NCI-H446 treated with DMSO at 0.1 percent for 48 hours (cell line): ENCODE measurements around the gene CRELD1.
"Not testable (repeated sequence)": the region's sequence is repeated elsewhere in the genome, so short reads cannot be mapped to it uniquely, and the experiment has no call there.

Experiments used
- DNase-seq: peaks from one replicate; lab custom pipeline; 2025; lab: John Stamatoyannopoulos, UW

Gene CRELD1

GRCh38 chr3:9933561-9934234, at the start of gene CRELD1:
Gene CRELD1, plus strand, starts transcription at chr3:9933834. Its CDS starts 605 bp downstream, at chr3:9934439.
- peak; percentile 85 for DNase-seq

DNA sequence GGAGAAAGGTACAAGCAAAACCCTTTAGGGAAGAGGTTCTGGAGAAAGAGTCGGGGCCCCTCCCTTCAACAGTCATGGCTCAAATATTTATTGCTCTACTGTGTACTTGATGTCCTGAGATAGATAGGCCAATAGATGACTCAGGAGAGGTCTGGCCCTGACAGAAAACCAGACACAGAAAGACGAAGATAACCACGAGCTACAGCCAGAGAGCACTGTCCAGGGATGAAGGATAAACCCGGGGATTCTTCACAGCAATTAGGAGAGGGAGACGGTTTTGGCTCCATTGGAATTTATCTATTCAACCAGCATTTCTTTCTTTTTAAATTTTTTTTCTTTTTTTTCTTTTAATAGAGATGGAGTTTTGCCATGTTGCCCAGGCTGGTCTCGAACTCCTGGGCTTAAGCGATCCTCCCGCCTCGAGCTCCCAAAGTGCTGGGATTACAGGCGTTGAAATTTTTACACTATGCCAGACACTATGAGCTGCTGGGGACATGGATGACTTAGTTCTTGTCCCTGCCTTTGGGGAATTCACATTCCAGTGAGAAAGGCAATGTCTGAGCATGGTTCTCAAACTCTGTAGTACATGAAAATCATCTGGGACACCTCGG, 49.0 kb upstream of the CRELD1 start:
- DNase-seq, result no peak

- no peak for DNase-seq
These were observed 47.3 kb upstream of the CRELD1 start for GRCh38 chr3:9886328-9886727.

DNA sequence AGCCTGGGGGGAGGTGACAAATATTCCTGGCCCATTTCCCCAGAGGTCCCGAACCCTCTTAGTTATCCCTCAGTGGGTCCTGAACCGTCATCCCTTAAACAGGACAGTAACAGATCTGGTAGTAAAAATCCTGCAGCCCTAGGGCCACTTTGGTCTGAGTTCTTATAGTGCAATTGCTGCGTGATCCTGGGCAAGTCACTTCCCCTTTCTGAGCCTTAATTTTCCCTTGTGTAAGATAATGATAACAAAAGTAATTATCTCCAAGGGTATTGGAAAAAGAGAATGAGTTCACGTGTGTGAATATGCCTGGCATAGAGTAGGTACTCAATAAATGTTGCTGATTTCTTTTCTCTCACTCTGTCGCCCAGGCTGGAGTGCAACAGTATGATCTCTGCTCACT, 46.2 kb upstream of the CRELD1 start:
- DNase-seq, result no peak

DNA sequence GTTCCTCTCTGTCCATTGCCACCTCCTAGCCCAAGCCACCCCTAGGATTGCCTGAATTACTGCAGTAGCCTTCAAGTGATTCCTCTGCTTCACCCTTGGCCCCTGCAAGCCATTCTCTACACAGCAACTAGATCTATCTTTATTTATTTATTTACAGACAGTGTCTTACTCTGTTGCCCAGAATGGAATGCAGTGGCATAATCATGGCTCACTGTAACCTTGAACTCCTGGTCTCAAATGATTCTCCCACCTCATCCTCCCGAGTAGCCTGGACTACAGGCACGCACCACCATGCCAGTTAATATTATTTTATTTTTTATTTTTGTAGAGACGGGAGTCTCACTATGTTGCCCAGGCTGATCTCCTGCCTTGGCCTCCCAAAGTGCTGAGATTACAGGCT, 45.1 kb upstream of the CRELD1 start:
- no peak for DNase-seq

DNA sequence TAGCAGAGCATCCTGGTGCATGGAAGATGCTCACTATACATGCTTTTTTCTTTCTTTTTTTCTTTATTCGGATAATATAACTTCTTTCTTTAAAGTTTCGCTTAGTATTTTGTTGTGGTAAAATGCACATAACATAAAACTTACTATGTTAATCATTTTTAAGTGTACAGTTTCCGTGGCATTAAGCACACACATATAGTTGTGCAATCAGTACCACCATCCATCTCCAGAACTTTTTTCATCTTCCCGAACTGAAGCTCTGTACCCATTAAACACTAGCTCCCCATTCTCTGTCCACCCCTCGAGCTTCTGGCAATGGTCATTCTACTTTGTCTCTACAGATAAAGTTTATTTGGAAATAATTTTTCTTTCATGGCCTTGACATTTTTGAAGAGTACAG, 44.2 kb upstream of the CRELD1 start:
- no peak for DNase-seq

DNA sequence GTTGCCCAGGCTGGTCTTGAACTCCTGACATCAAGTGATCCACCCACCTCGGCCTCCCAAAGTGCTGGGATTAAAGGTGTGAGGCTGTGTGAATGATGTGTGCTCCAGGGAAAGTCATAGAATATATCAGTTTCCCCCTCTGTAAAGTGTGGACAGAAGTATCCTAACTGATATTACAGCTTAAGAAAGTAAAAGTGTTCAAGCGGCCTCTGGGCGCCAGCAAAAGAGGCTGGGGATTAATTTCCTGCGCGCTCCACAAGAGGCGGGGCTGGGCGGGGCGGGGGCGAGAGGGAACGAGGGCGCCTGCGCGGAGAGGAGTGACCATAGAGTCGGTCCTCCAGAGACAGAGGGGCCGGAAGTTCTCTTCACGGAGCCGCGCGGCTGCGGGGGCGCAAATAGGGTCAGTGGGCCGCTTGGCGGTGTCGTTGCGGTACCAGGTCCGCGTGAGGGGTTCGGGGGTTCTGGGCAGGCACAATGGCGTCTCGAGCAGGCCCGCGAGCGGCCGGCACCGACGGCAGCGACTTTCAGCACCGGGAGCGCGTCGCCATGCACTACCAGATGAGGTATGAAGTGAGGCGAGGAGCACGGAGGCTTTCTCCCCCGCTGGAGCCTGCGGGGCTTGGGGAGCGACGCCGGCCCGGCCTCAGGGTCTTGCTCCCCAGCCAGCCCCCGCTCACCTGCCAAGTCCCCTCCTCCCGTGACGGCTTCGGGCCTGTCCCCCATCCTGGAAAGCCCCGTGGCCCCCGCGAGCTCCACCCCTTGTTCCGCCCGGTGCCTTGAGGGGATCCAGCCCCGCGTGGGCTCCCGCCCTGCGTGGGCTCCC, 43.2 kb upstream of the CRELD1 start, which contains the start of gene JAGN1:
JAGN1 (plus strand) TSS at position 362 of the 823 bp plus-strand sequence; CDS start at position 475, 113 bp downstream.
- DNase-seq, result peak; percentile 58

DNA sequence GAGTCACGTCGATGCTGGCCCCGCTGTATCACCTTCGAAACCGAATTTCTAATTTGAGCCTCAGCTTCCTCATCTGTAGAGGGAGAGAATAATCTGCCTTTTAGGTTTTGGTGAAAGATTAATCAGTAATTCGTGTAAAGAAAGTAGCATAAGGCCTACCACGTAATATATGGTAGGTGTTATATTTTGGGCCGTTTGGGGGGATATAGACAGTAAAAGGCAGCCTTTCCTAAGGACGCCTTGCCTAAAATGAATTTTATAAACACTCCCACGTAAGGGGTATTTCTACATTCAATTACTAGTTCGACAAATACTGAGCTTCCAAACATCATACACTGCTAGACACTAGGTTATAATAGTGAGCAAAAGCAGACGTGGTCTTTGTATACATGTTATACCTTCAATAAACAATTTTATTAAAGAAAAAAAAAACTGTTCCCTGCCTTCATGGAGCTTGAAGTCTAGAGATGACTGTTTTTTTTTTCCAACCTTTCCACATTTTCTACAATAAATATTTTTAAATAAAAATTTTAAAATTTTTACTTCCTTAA, 42.5 kb upstream of the CRELD1 start:
- DNase-seq, result no peak

DNA sequence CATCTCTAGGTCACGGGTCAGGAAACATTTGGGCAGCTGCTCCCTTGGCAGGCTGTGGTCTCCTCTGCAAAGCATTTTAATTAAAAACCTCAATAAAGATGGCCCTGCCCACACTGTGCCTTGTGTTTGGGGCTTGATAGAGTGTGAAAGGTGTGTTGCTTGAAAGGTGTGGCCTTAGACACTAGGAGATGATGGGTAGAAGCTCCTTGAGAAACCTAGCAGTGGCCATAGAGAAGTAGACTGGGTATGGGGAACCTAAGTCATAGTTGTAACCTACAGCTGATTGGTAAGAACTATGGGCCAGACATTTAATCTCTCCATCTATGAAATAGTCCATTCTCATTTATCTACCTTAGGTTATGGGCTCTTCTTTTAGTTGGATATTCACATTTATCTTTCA, 39.9 kb upstream of the CRELD1 start:
- DNase-seq, result no peak

DNA sequence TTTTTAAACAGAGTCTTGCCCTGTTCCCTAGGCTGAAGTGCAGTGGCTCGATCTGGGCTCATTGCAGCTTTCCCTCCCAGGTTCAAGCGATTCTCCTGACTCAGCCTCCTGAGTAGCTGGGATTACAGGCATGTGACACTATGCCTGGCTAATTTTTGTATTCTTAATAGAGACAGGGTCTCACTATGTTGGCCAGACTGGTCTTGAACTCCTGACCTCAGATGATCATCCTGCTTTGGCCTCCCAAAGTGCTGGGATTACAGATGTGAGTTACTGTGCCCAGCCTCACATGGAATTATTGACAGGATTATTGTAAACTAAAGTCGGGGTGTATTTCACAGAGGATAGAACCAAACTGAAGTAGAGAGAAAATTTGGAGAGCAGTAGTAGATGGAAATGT, 37.9 kb upstream of the CRELD1 start:
- not testable (repeated sequence) for DNase-seq

- DNase-seq, result not testable (repeated sequence)
These were observed 36.8 kb upstream of the CRELD1 start for GRCh38 chr3:9896755-9897407.

DNA sequence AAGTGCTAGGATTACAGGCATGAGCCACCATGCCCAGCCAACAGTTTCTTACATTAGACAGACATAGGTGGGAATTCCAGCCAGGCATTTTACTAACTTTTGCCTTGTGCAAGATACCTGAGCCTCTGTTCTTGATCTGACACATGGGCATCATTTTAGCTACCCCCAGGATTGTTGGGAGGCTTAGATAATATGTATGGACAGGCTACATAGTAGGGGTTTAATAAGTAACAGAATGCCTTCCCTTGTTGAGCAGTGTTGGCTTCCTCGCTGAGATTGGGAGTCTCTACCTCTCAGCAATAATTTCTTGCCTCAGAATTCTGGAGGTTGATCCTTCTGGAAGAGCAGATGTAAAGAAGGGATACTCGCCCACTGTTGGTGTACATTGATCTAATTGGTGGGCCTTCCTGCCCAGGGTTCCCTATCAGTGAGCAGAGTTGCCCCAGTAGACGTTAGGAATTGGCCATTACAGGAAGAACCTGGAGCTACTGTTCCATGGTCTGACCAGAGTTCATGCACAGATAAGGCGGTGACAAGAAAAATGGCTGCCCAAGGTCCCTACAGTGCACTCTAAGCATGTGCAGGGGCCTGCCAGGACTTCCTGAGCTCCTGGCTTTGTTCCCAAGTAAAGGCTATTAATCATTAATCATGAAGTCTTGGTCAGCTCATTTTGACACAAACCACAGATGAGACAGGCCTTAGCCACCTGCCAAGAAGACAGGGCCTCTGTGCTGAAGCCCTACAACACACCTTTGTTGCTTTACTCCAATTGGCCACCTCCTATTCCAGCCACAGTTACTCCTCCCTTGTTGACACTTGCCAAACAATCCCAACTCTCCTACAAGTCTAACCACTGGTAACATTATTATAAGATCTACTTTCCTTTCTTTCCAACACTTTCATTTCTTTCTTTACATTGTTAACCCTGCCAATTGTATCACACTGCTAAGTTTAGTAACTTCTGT, 35.9 kb upstream of the CRELD1 start:
- DNase-seq, result peak; percentile 27

DNA sequence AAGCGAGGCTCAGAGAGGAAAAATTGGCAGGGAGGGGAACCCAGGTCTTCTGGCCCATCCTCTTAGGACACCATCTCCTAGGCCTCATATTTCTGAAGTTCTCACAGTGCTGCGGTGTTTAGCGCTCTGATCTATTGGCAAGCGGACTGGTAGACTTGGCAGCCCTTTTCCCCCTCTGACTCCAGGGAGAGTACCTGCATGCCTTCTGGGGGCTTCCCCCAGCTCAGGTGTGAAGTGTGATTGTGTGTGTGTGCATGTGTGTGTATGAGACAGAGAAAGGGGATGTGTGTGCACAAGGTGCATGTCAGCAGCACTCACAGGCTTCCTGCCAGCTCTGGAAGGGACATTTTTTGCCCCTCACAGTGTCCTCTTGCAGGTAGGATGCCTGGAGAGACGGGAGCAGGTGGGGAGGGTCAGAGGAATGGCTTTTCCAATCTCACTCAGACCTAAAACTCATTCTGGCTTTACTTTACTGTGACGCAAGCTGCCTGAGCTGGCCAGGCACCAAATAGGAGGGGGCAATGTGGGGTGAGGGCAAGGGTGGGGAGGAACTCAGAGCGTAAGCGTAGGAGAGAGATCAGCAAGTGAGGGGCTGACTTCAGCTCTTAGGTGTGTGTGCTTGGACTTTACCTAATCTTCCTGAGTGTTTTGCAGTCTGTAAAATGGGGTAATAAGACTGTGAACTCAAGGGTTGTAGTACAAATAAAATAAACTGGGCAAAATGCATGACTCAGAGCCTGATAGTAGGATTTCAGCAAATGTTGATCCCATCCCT, 35.0 kb upstream of the CRELD1 start:
- no peak for DNase-seq

- DNase-seq, result no peak
These were observed 34.3 kb upstream of the CRELD1 start for GRCh38 chr3:9899289-9899791.

GRCh38 chr3:9900965-9901415, 32.6 kb upstream of the CRELD1 start:
- DNase-seq, result not testable (repeated sequence)

DNA sequence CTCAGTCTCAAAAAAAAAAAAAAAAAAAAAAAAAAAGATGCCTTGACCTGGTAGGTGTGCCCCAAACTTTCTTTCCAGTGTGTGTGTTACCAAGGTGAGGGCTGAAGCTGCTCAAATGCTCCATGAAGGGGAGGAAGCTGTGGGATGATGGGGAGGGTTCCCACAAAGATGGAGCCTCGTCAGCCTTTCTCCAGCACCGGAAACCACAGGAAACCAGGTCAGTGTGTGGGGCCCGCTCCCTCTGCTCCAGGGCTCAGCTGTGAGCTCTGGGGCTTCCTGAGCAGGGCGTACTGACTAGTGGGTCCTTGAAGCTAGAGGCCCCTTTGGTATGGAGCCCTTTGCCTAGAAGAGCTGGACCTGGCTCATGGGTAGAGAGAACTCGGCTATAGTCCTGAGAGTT, 31.7 kb upstream of the CRELD1 start:
- DNase-seq, result no peak

DNA sequence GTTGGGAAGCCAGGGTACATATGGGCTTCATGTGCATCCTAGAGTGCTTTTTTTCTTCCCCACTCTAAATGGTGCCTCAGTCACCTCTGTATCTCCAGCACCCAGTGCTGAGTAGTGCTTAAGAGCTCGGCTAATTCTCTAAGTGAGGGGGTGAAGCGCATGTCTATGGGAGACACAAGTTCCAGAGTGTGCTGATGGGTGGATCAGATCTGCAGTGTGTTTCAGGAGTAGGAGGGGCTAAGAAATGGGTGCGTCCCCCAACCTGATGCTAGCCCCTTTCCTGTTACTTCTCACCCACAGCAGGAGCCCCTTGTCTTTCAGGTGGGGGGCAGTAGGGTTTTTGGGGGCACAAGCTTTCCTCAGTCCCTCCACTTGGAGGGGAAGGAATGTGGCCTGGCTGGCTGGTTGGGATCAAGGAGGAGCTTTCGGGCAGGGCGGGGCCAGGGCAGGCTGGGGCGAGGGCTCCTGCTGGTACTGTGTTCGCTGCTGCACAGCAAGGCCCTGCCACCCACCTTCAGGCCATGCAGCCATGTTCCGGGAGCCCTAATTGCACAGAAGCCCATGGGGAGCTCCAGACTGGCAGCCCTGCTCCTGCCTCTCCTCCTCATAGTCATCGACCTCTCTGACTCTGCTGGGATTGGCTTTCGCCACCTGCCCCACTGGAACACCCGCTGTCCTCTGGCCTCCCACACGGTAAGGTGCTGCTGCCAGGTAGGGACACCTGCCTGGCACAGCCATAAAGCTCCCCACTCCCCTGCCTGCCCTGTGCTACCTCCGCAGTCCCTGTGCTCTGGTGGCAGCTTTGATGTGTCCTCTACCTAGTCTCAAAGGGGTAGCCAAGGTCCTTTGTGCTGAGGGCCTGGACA, 31.0 kb upstream of the CRELD1 start, which contains the start of gene IL17RE:
IL17RE (plus strand) TSS at position 477 of the 866 bp plus-strand sequence; CDS start at position 562, 85 bp downstream.
- no peak for DNase-seq

DNA sequence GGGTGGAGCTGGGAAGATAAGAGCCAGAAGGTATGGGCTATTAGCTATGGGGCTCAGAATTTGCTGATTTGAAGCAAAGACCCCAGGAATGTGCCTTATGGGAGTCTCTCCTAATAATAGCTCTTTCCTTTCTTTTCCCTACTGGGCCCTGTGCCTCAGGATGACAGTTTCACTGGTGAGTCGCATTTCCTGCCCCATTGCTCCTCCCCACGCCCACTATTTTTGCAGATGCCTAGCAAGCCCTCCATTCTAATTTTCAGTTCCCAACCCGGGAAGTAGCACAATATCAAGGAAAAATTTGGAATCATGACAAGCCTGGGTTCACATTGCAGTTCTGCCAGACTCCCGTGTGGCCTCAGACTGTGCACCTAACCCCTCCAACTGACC, 30.4 kb upstream of the CRELD1 start:
- DNase-seq, result no peak

DNA sequence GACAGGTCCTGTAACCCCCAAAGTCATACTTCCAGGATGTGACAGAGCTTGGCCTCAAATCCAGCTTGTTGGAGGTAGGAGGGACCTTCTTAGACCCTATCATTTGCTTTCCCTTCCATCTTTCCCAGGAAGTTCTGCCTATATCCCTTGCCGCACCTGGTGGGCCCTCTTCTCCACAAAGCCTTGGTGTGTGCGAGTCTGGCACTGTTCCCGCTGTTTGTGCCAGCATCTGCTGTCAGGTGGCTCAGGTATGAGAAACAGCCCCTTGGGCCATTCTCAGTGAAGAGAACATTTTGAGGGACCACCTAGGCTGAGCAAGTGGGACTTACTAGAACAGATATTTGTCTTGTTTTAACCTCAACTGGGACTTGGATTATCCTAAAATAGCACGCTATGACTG, 29.7 kb upstream of the CRELD1 start:
- DNase-seq, result no peak
